Neural cell (in vitro differentiated cells): ENCODE measurements around the gene PGR. TPM values are rescaled to one million over a fixed set of nuclear protein-coding genes. Genes with fewer than 3 reads are reported as not detected.

ENCODE experiments used
- H2AFZ ChIP-seq: fragments of 200-600, 300-800 bp; sonication (generic), shearing (Covaris generic); 2 replicates; pipeline ENCODE4 v1.6.0; 2014; ENCODE audit warnings: low read depth, mild to moderate bottlenecking, antibody characterized with exemption, low read length, moderate library complexity
- H3F3A ChIP-seq: fragments of 200-600 bp; shearing (Covaris generic); 2 replicates; pipeline ENCODE4 v1.6.1; 2016; ENCODE audit warnings: mild to moderate bottlenecking, moderate library complexity, mixed read lengths, antibody characterized with exemption, low read length; ENCODE audit not compliant: insufficient read depth, poor library complexity, severe bottlenecking
- H3K27ac ChIP-seq: fragments of 200-600, 300-800 bp; sonication (generic), shearing (Covaris generic); 2 replicates; pipeline ENCODE4 v1.5.1; 2014; ENCODE audit warnings: mild to moderate bottlenecking, low read length, moderate library complexity
- H3K27me3 ChIP-seq: fragments of 300-800, 200-600 bp; sonication (generic), shearing (Covaris generic); 2 replicates; pipeline ENCODE4 v1.6.0; 2014; ENCODE audit warnings: mild to moderate bottlenecking, low read depth, low read length, moderate library complexity; ENCODE audit not compliant: insufficient read depth
- H3K36me3 ChIP-seq: fragments of 300-800, 200-600 bp; sonication (generic), shearing (Covaris generic); 2 replicates; pipeline ENCODE4 v1.5.1; 2014; ENCODE audit warnings: mild to moderate bottlenecking, antibody characterized with exemption, low read length, moderate library complexity; ENCODE audit not compliant: insufficient read depth
- H3K4me2 ChIP-seq: fragments of 300-800, 200-600 bp; sonication (generic), shearing (Covaris generic); 2 replicates; pipeline ENCODE4 v1.6.0; 2014; ENCODE audit warnings: mild to moderate bottlenecking, low read length
- H3K4me3 ChIP-seq: fragments of 300-800, 200-600 bp; sonication (generic), shearing (Covaris generic); 2 replicates; pipeline ENCODE4 v1.5.1; 2014; ENCODE audit warnings: mild to moderate bottlenecking, low read length, moderate library complexity
- H3K79me2 ChIP-seq: fragments of 200-600 bp; shearing (Covaris generic); replicated peaks from 2 replicates; pipeline ENCODE4 v1.6.0; 2014; ENCODE audit warnings: mild to moderate bottlenecking, low read length, moderate library complexity; ENCODE audit not compliant: insufficient read depth
- H3K9ac ChIP-seq: fragments of 300-800, 200-600 bp; sonication (generic), shearing (Covaris generic); 2 replicates; pipeline ENCODE4 v1.6.1; 2016; ENCODE audit warnings: mild to moderate bottlenecking, low read length, mixed read lengths
- H3K9me2 ChIP-seq: fragments of 200-600 bp; shearing (Covaris generic); 2 replicates; pipeline ENCODE4 v1.6.1; 2016; ENCODE audit warnings: mild to moderate bottlenecking, low read length, mixed read lengths; ENCODE audit not compliant: insufficient read depth
- H3K9me3 ChIP-seq: fragments of 200-600, 300-800 bp; sonication (generic), shearing (Covaris generic); 2 replicates; pipeline ENCODE4 v1.6.1; 2016; ENCODE audit warnings: mild to moderate bottlenecking, mixed run types, low read length, moderate library complexity, mixed read lengths
- H4K20me1 ChIP-seq: fragments of 200-600 bp; shearing (Covaris generic); 2 replicates; pipeline ENCODE4 v1.6.1; 2016; ENCODE audit warnings: mild to moderate bottlenecking, mixed run types; ENCODE audit not compliant: insufficient read depth
- EZH2 ChIP-seq: fragments of 200-600, 300-800 bp; shearing (Covaris generic), sonication (generic); IDR thresholded peaks from 2 replicates; pipeline ENCODE4 v1.6.1; 2014; ENCODE audit warnings: antibody characterized with exemption, low read length, borderline replicate concordance, mild to moderate bottlenecking; ENCODE audit not compliant: insufficient read depth, poor library complexity, severe bottlenecking
- POLR2AphosphoS5 ChIP-seq: IDR thresholded peaks from 2 replicates; pipeline ENCODE4 v1.6.1; 2012
- RAD21 ChIP-seq: fragments of 450-650 bp; conservative IDR thresholded peaks from 2 replicates; pipeline ENCODE4 v1.6.1; 2014; ENCODE audit warnings: antibody characterized with exemption, mild to moderate bottlenecking, moderate library complexity
- SMC3 ChIP-seq: fragments of 450-650 bp; conservative IDR thresholded peaks from 2 replicates; pipeline ENCODE4 v1.6.1; 2014; ENCODE audit warnings: antibody characterized with exemption, mild to moderate bottlenecking, moderate library complexity; ENCODE audit not compliant: poor library complexity
- TAF1 ChIP-seq: IDR thresholded peaks from 2 replicates; pipeline ENCODE4 v1.6.1; 2012; ENCODE audit warnings: low read depth
- polyA plus RNA-seq: library from polyadenylated mRNA; depleted of rRNA; stranded (reverse); fragments of >200 nt; gene quantifications from 2 replicates; pipeline ENCODE4 v1.2.3, GENCODE V29; 2014
- TF ChIP-seq, protein P1 (sequence below): IDR thresholded peaks from 2 replicates; pipeline ENCODE4 v1.6.1; 2012; ENCODE audit warnings: borderline replicate concordance
- TF ChIP-seq, protein P2 (sequence below): fragments of 450-650 bp; IDR thresholded peaks from 2 replicates; pipeline ENCODE4 v1.5.1; 2014; ENCODE audit warnings: antibody characterized with exemption, mild to moderate bottlenecking, moderate library complexity; ENCODE audit not compliant: poor library complexity, severe bottlenecking

Gene PGR
- polyA plus RNA-seq, 1 donor from 2014 or later: not detected

DNA sequence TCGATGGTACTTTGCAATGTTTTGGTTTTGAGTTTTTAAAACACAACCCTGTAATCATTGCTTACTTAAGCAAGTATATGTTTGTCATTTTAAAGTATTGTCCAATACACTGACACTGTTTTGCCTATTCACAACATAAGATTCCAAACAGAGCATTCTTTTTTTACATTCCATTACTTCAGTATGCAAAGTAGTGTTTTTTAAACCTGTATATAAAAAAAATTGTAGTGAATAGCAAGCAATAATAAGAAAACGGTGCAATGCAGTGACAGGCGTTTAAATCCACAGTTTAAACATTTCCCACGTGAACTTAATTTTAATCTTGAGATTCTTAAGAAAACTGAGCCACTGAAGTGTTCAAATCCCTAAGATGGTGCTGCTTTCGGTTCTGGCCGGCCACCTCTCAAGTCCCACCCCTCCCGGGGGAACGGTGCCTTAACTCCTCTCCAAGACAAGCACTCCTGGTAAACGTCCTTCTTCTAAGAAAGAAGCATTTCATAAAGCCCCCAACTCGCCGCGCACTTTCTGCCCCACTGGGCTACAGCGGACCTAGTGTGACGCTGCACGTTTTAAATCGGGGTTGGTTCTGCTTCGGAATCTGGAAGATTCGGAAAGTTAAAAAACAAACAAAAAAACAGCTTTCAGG lies 2.9 kb downstream of the PGR start:
- Histone ChIP-seq H4K20me1 (no peaks in the 10 kb centered on the region), H3K27me3 (peaks cover 79% of the 10 kb centered on the region), H3K36me3 (no peaks in the 10 kb centered on the region), H3K4me3 (peak overlapping the region; percentile 68), H3K27ac (no peak overlapping the region), H2AFZ (no peak overlapping the region), H3K9ac (no peak overlapping the region), H3K4me2 (no peak overlapping the region), H3F3A (no peaks in the 10 kb centered on the region), H3K9me3 (no peaks in the 10 kb centered on the region), H3K9me2 (no peaks in the 10 kb centered on the region), H3K79me2 (no peaks in the 10 kb centered on the region)
- TF ChIP-seq, protein P1, sequence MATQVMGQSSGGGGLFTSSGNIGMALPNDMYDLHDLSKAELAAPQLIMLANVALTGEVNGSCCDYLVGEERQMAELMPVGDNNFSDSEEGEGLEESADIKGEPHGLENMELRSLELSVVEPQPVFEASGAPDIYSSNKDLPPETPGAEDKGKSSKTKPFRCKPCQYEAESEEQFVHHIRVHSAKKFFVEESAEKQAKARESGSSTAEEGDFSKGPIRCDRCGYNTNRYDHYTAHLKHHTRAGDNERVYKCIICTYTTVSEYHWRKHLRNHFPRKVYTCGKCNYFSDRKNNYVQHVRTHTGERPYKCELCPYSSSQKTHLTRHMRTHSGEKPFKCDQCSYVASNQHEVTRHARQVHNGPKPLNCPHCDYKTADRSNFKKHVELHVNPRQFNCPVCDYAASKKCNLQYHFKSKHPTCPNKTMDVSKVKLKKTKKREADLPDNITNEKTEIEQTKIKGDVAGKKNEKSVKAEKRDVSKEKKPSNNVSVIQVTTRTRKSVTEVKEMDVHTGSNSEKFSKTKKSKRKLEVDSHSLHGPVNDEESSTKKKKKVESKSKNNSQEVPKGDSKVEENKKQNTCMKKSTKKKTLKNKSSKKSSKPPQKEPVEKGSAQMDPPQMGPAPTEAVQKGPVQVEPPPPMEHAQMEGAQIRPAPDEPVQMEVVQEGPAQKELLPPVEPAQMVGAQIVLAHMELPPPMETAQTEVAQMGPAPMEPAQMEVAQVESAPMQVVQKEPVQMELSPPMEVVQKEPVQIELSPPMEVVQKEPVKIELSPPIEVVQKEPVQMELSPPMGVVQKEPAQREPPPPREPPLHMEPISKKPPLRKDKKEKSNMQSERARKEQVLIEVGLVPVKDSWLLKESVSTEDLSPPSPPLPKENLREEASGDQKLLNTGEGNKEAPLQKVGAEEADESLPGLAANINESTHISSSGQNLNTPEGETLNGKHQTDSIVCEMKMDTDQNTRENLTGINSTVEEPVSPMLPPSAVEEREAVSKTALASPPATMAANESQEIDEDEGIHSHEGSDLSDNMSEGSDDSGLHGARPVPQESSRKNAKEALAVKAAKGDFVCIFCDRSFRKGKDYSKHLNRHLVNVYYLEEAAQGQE: no peak
- TF ChIP-seq, protein P2, sequence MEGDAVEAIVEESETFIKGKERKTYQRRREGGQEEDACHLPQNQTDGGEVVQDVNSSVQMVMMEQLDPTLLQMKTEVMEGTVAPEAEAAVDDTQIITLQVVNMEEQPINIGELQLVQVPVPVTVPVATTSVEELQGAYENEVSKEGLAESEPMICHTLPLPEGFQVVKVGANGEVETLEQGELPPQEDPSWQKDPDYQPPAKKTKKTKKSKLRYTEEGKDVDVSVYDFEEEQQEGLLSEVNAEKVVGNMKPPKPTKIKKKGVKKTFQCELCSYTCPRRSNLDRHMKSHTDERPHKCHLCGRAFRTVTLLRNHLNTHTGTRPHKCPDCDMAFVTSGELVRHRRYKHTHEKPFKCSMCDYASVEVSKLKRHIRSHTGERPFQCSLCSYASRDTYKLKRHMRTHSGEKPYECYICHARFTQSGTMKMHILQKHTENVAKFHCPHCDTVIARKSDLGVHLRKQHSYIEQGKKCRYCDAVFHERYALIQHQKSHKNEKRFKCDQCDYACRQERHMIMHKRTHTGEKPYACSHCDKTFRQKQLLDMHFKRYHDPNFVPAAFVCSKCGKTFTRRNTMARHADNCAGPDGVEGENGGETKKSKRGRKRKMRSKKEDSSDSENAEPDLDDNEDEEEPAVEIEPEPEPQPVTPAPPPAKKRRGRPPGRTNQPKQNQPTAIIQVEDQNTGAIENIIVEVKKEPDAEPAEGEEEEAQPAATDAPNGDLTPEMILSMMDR: no peak
- TF ChIP-seq TAF1: no peak
- TF ChIP-seq EZH2: no peak
- TF ChIP-seq SMC3: no peak
- no peak for TF ChIP-seq RAD21
- no peak for TF ChIP-seq POLR2AphosphoS5

DNA sequence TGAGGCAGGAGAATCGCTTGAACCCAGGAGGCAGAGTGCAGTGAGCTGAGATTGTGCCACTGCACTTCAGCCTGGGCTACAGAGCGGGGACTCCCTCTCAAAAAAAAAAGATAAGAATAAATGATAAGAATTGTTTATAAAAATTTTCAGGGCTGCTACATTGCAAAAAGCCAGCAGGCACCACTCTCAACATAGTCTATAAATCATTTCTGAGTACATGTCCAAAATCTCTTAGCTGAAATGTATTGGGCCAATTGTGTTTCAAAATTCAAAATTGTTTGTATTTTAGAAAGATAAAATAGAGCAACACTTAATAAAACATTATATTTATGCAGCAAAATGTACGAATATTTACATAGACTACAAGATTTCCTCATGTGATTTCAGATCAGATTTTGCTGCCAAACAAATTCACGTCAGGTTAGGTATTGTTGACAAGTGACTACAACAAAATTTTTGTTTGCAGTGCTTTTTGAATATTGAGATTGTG lies 13.9 kb downstream of the PGR start:
- Histone ChIP-seq H3K9ac (no peak overlapping the region), H3F3A (no peaks in the 10 kb centered on the region), H3K9me3 (peaks cover 3% of the 10 kb centered on the region), H3K79me2 (no peaks in the 10 kb centered on the region), H2AFZ (no peak overlapping the region), H3K9me2 (no peaks in the 10 kb centered on the region), H3K27ac (no peak overlapping the region), H4K20me1 (no peaks in the 10 kb centered on the region), H3K36me3 (no peaks in the 10 kb centered on the region), H3K4me3 (no peak overlapping the region), H3K4me2 (no peak overlapping the region), H3K27me3 (no peaks in the 10 kb centered on the region)
- TF ChIP-seq SMC3: no peak

DNA sequence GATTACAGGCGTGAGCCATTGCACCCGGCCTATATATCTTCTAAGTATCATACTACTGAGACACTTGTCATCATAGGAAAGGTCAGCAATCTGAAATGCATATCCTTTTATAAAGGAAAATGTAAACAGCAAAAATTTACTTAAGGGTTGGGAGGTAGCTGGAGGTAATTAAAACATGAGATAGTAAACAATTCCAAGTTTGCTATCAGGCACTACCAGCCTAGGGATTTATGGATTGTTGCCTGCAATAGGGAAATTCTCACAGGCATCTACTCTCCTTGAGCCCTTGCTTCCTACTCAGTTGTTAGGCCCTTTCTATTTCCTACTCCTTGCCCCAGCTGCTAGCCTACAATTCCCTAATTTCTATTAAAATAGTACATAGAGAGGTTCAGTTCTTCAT lies 16.1 kb downstream of the PGR start:
- H3K36me3 ChIP-seq: no peaks in the 10 kb centered on the region
- H3K4me2 ChIP-seq: no peak overlapping the region
- no peak overlapping the region for H3K27ac ChIP-seq
- no peaks in the 10 kb centered on the region for H3K9me3 ChIP-seq
- no peak overlapping the region for H3K4me3 ChIP-seq
- no peaks in the 10 kb centered on the region for H3K27me3 ChIP-seq
- no peak overlapping the region for H3K9ac ChIP-seq
- TF ChIP-seq RAD21: no peak
- no peak for TF ChIP-seq SMC3
- H3K9me2 ChIP-seq: no peaks in the 10 kb centered on the region
- no peaks in the 10 kb centered on the region for H3F3A ChIP-seq
- H4K20me1 ChIP-seq: no peaks in the 10 kb centered on the region
- no peak overlapping the region for H2AFZ ChIP-seq
- H3K79me2 ChIP-seq: no peaks in the 10 kb centered on the region
